HG02884 (cell line): Measurements from ENCODE around the gene CX3CL1.
"Not testable (repeated sequence)": the region's sequence is repeated elsewhere in the genome, so short reads cannot be mapped to it uniquely, and the experiment has no call there.

Experiments
- ATAC-seq: cut with Tn5 transposase; IDR thresholded peaks from one replicate; pipeline ENCODE4 v1.9.1; 2021; ENCODE audit warnings: mild to moderate bottlenecking, moderate library complexity; ENCODE audit not compliant: unreplicated experiment

CX3CL1 gene

GRCh38 chr16:57356547-57356946 lies 15.7 kb upstream of the CX3CL1 start:
- no peak for ATAC-seq

GRCh38 chr16:57357330-57358085 lies 14.8 kb upstream of the CX3CL1 start:
- no peak for ATAC-seq

GRCh38 chr16:57358086-57358420 lies 14.2 kb upstream of the CX3CL1 start:
- ATAC-seq, result no peak

- ATAC-seq, result peak; percentile 48
Observed at GRCh38 chr16:57358527-57359095, 13.7 kb upstream of the CX3CL1 start, which contains the start of gene CCL22. CCL22 (plus strand) TSS chr16:57358783; CDS start chr16:57358817, 34 bp downstream.

- no peak for ATAC-seq
Observed at GRCh38 chr16:57360321-57360935, 11.9 kb upstream of the CX3CL1 start.

- no peak for ATAC-seq
Observed at GRCh38 chr16:57361404-57361803, 10.9 kb upstream of the CX3CL1 start.

GRCh38 chr16:57364143-57364542 lies 8.1 kb upstream of the CX3CL1 start:
- no peak for ATAC-seq

- ATAC-seq, result no peak
Observed at GRCh38 chr16:57366544-57367040, 5.7 kb upstream of the CX3CL1 start.

GRCh38 chr16:57367116-57367752 lies 5.1 kb upstream of the CX3CL1 start:
- ATAC-seq, result no peak

GRCh38 chr16:57371494-57372371 lies 557 bp upstream of the CX3CL1 start:
- ATAC-seq, result no peak

GRCh38 chr16:57373117-57373947 lies 1.0 kb downstream of the CX3CL1 start:
- no peak for ATAC-seq

GRCh38 chr16:57374067-57374534 lies 1.8 kb downstream of the CX3CL1 start:
- no peak for ATAC-seq

GRCh38 chr16:57374925-57375465 lies 2.7 kb downstream of the CX3CL1 start:
- not testable (repeated sequence) for ATAC-seq

- ATAC-seq, result no peak
Observed at GRCh38 chr16:57376313-57376818, 4.1 kb downstream of the CX3CL1 start.

- ATAC-seq, result peak; percentile 83
Observed at GRCh38 chr16:57377080-57377841, 5.0 kb downstream of the CX3CL1 start.

- ATAC-seq, result no peak
Observed at GRCh38 chr16:57379579-57379978, 7.3 kb downstream of the CX3CL1 start.

GRCh38 chr16:57380671-57381462 lies 8.6 kb downstream of the CX3CL1 start:
- ATAC-seq, result no peak
